GM23248 (cell line): ENCODE measurements around the gene SBK2. TPM values are rescaled to one million over a fixed set of nuclear protein-coding genes. Genes with fewer than 3 reads are reported as not detected.
A peak's percentile ranks its signal among the peaks of the same experiment; 100 is the strongest.

Source experiments
- DNase-seq: peaks from one replicate; pipeline ENCODE4 v3.0.0-alpha.2; 2015
- H2AFZ ChIP-seq: fragments of 200-600 bp; sonication (generic); 2 replicates; pipeline ENCODE4 v1.6.1; 2016; ENCODE audit warnings: antibody characterized with exemption
- H3F3A ChIP-seq: fragments of 200-600 bp; sonication (generic); 2 replicates; pipeline ENCODE4 v1.6.1; 2016; ENCODE audit warnings: mild to moderate bottlenecking, antibody characterized with exemption, mixed run types; ENCODE audit not compliant: insufficient read depth
- H3K27ac ChIP-seq: fragments of 200-600 bp; sonication (generic); 2 replicates; pipeline ENCODE4 v1.5.1; 2016; ENCODE audit warnings: mild to moderate bottlenecking
- H3K27me3 ChIP-seq: fragments of 200-600 bp; sonication (generic); replicated peaks from 2 replicates; pipeline ENCODE4 v1.6.1; 2016; ENCODE audit warnings: mild to moderate bottlenecking; ENCODE audit not compliant: insufficient read depth
- H3K36me3 ChIP-seq: fragments of 200-600 bp; sonication (generic); 2 replicates; pipeline ENCODE4 v1.6.1; 2016; ENCODE audit warnings: low read depth, mild to moderate bottlenecking
- H3K4me1 ChIP-seq: fragments of 200-600 bp; sonication (generic); 2 replicates; pipeline ENCODE4 v1.6.1; 2016; ENCODE audit warnings: mild to moderate bottlenecking; ENCODE audit not compliant: insufficient read depth
- H3K4me2 ChIP-seq: fragments of 200-600 bp; sonication (generic); one replicate; pipeline ENCODE4 v1.6.1; 2016; ENCODE audit warnings: mild to moderate bottlenecking; ENCODE audit not compliant: unreplicated experiment
- H3K4me3 ChIP-seq: fragments of 200-600 bp; sonication (generic); 2 replicates; pipeline ENCODE4 v1.5.1; 2016; ENCODE audit warnings: mild to moderate bottlenecking
- H3K79me2 ChIP-seq: fragments of 200-600 bp; sonication (generic); 2 replicates; pipeline ENCODE4 v1.6.1; 2016; ENCODE audit warnings: mild to moderate bottlenecking; ENCODE audit not compliant: insufficient read depth
- H3K9ac ChIP-seq: fragments of 200-600 bp; sonication (generic); 2 replicates; pipeline ENCODE4 v1.6.1; 2016; ENCODE audit warnings: mild to moderate bottlenecking
- H3K9me2 ChIP-seq: fragments of 200-600 bp; sonication (generic); 2 replicates; pipeline ENCODE4 v1.6.1; 2016; ENCODE audit warnings: mixed run types, mild to moderate bottlenecking, moderate library complexity; ENCODE audit not compliant: insufficient read depth
- H3K9me3 ChIP-seq: fragments of 200-600 bp; sonication (generic); one replicate; pipeline ENCODE4 v1.6.1; 2017; ENCODE audit warnings: low read depth
- H4K20me1 ChIP-seq: fragments of 200-600 bp; sonication (generic); 2 replicates; pipeline ENCODE4 v1.6.0; 2016; ENCODE audit not compliant: insufficient read depth
- EZH2 ChIP-seq: fragments of 200-600 bp; sonication (generic); IDR thresholded peaks from 2 replicates; pipeline ENCODE4 v1.6.1; 2018; ENCODE audit warnings: antibody characterized with exemption, mild to moderate bottlenecking; ENCODE audit not compliant: insufficient read depth, poor library complexity, severe bottlenecking
- EZH2phosphoT487 ChIP-seq: fragments of 200-600 bp; sonication (generic); IDR thresholded peaks from 2 replicates; pipeline ENCODE4 v1.6.1; 2018; ENCODE audit warnings: antibody characterized with exemption, moderate library complexity, mild to moderate bottlenecking, low read depth; ENCODE audit not compliant: insufficient read depth
- WGBS, 2 experiments: methylation state at CpG; one replicate each; pipeline ENCODE4 v1.1.6; 2015 to 2017; ENCODE audit warnings: low lambda C conversion rate in 2 of 2, low coverage in 1 of 2; ENCODE audit errors: missing lambda C conversion rate in 2 of 2; 5-methylcytosine and 5-hydroxymethylcytosine counted together
- in situ Hi-C: fragments of 300-500 bp; cut with MboI; formaldehyde crosslinking; loops from 2 replicates; pipeline ENCODE4 v1.15.0; 2020
- polyA plus RNA-seq: library from polyadenylated mRNA; unstranded; fragments of >200 nt; fragmentation: Nextera tagmentation; extraction: Ambion mirVana; gene quantifications from 2 replicates; pipeline ENCODE4 v1.2.1, GENCODE V29; 2016
- total RNA-seq: library from RNA; depleted of rRNA; stranded (reverse); fragments of >200 nt; shearing (Covaris generic); gene quantifications from 2 replicates; pipeline ENCODE4 v1.2.3, GENCODE V29; 2014

The SBK2 gene
- total and polyA plus RNA-seq, 2 experiments from 2014 or later: not detected

- Histone ChIP-seq H3F3A (peaks cover 15% of the 10 kb centered on the region), H3K4me1 (no peaks in the 10 kb centered on the region), H3K36me3 (no peaks in the 10 kb centered on the region), H3K9me2 (no peaks in the 10 kb centered on the region), H3K4me2 (no peak overlapping the region), H3K4me3 (no peak overlapping the region), H3K79me2 (no peaks in the 10 kb centered on the region), H3K9me3 (no peaks in the 10 kb centered on the region), H3K9ac (no peak overlapping the region), H3K27me3 (no peaks in the 10 kb centered on the region), H2AFZ (no peak overlapping the region), H3K27ac (peak overlapping the region; percentile 43), H4K20me1 (no peaks in the 10 kb centered on the region)
- TF ChIP-seq EZH2: no peak
- no peak for TF ChIP-seq EZH2phosphoT487
- WGBS, 2 experiments: 44 to 57% methylated on average over 10 of the region's 10 CpGs
- in situ Hi-C loops: no loop called here
- DNase-seq: peak; percentile 95
Measured at GRCh38 chr19:55519451-55520311, 17.3 kb downstream of the SBK2 start.

GRCh38 chr19:55516878-55517620 is 19.9 kb downstream of the SBK2 start:
- H3K79me2 ChIP-seq: no peaks in the 10 kb centered on the region
- H3K36me3 ChIP-seq: no peaks in the 10 kb centered on the region
- H3K4me2 ChIP-seq: peak overlapping the region; percentile 37
- H3K4me1 ChIP-seq: no peaks in the 10 kb centered on the region
- no peaks in the 10 kb centered on the region for H3K27me3 ChIP-seq
- H3K4me3 ChIP-seq: peak overlapping the region; percentile 54
- H3K9ac ChIP-seq: peak overlapping the region; percentile 63
- DNase-seq: peak; percentile 94
- peak overlapping the region; percentile 17; the same call in 1 of the 2 replicates for H3K27ac ChIP-seq
- no peaks in the 10 kb centered on the region for H3K9me3 ChIP-seq
- TF ChIP-seq EZH2 (no peak), EZH2phosphoT487 (no peak)
- H3K9me2 ChIP-seq: no peaks in the 10 kb centered on the region
- in situ Hi-C loops: no loop called here
- 13 to 17% methylated on average over 33 to 61 of the region's 61 CpGs for WGBS, 2 experiments
- peaks cover 15% of the 10 kb centered on the region for H3F3A ChIP-seq
- peak overlapping the region; percentile 80 for H2AFZ ChIP-seq
- H4K20me1 ChIP-seq: no peaks in the 10 kb centered on the region

GRCh38 chr19:55508120-55508519 is 28.8 kb downstream of the SBK2 start:
- DNase-seq: no peak
- H3K9me2 ChIP-seq: no peaks in the 10 kb centered on the region
- TF ChIP-seq EZH2: no peak
- TF ChIP-seq EZH2phosphoT487: no peak
- 74 to 82% methylated on average over 10 of the region's 10 CpGs for WGBS, 2 experiments
- H3F3A ChIP-seq: no peaks in the 10 kb centered on the region
- no peaks in the 10 kb centered on the region for H3K79me2 ChIP-seq
- H3K4me3 ChIP-seq: no peak overlapping the region
- H4K20me1 ChIP-seq: no peaks in the 10 kb centered on the region
- no peaks in the 10 kb centered on the region for H3K9me3 ChIP-seq
- H3K9ac ChIP-seq: no peak overlapping the region
- H3K27ac ChIP-seq: no peak overlapping the region
- H3K4me1 ChIP-seq: no peaks in the 10 kb centered on the region
- H3K4me2 ChIP-seq: no peak overlapping the region
- no peaks in the 10 kb centered on the region for H3K27me3 ChIP-seq
- in situ Hi-C loops: no loop called here
- H3K36me3 ChIP-seq: no peaks in the 10 kb centered on the region
- no peak overlapping the region for H2AFZ ChIP-seq

- Histone ChIP-seq H2AFZ (no peak overlapping the region), H3K36me3 (no peaks in the 10 kb centered on the region), H3K4me3 (no peak overlapping the region), H3F3A (0 out of 2 replicates have a peak, but pooled peaks cover 6% of the 10 kb centered on the region), H3K9ac (no peak overlapping the region), H3K4me1 (no peaks in the 10 kb centered on the region), H3K79me2 (no peaks in the 10 kb centered on the region), H3K9me2 (no peaks in the 10 kb centered on the region), H3K9me3 (no peaks in the 10 kb centered on the region), H3K4me2 (no peak overlapping the region), H4K20me1 (no peaks in the 10 kb centered on the region), H3K27me3 (no peaks in the 10 kb centered on the region), H3K27ac (no peak overlapping the region)
- DNase-seq: no peak
- TF ChIP-seq EZH2phosphoT487 (no peak), EZH2 (no peak)
- in situ Hi-C loops: no loop called here
- 68 to 71% methylated on average over 11 of the region's 11 CpGs for WGBS, 2 experiments
Measured at GRCh38 chr19:55504981-55505380, 32.0 kb downstream of the SBK2 start.
